Esophagus muscularis mucosa (tissue), 3 donors: Measurements from ENCODE around the gene SFTA2.

Source experiments
- CTCF ChIP-seq, 3 experiments: fragments of 200-600 bp in 2 of 3; fragments of 450-650 bp in 1 of 3; sonication (generic) in 2 of 3; IDR thresholded peaks; one replicate each; pipeline ENCODE4 v1.5.1; 2017 to 2019; ENCODE audit warnings: antibody characterized with exemption in 3 of 3, mild to moderate bottlenecking in 2 of 3, moderate library complexity in 1 of 3
- POLR2A ChIP-seq: fragments of 450-650 bp; IDR thresholded peaks from one replicate; pipeline ENCODE4 v1.6.1; 2017; ENCODE audit warnings: antibody characterized with exemption, moderate library complexity, mild to moderate bottlenecking, low read depth

- TF ChIP-seq CTCF (IDR thresholded peaks at IDR 0.05) (no peak), POLR2A (no peak)
These were observed 18.3 kb downstream of the SFTA2 start for GRCh38 chr6:30913721-30914075.
